ENCODE data around the gene RAN.
"Not testable (repeated sequence)": the region's sequence is repeated elsewhere in the genome, so short reads cannot be mapped to it uniquely, and the experiment has no call there.

RAN gene

GRCh38 chr12:130835011-130835410, 36.9 kb upstream of the RAN start:
- H3K27ac ChIP-seq (ENCODE audit: low read depth, low read length, severe bottlenecking), result no peak overlapping the region
- no peaks in the 10 kb centered on the region for H3K9me3 ChIP-seq (ENCODE audit: control insufficient read depth, low read length)
- WGBS, 2 experiments (ENCODE audit: insufficient coverage in 2 of 2), result 89 to 95% methylated on average over 7 to 10 of the region's 11 CpGs
- no peak overlapping the region for H3K4me3 ChIP-seq (ENCODE audit: extremely low read depth, insufficient read depth, low read length, poor library complexity, severe bottlenecking)
- H3K36me3 ChIP-seq (ENCODE audit: control insufficient read depth, insufficient read depth, low read length), result peaks cover 17% of the 10 kb centered on the region
- H3K4me1 ChIP-seq (ENCODE audit: control insufficient read depth, insufficient read depth, low read length, poor library complexity, severe bottlenecking), result peaks cover 5% of the 10 kb centered on the region

GRCh38 chr12:130835436-130835835, 36.4 kb upstream of the RAN start:
- WGBS, 2 experiments (ENCODE audit: insufficient coverage in 2 of 2), result 84 to 85% methylated on average over 3 to 5 of the region's 6 CpGs

GRCh38 chr12:130838284-130838950, 33.4 kb upstream of the RAN start:
- WGBS, 2 experiments (ENCODE audit: insufficient coverage in 2 of 2), result 4 to 6% methylated on average over 26 to 28 of the region's 38 CpGs
- Histone ChIP-seq H3K36me3 (ENCODE audit: control insufficient read depth, insufficient read depth, low read length) (peaks cover 17% of the 10 kb centered on the region), H3K9me3 (ENCODE audit: control insufficient read depth, low read length) (no peaks in the 10 kb centered on the region), H3K27ac (ENCODE audit: low read depth, low read length, severe bottlenecking) (no peak overlapping the region), H3K4me3 (ENCODE audit: extremely low read depth, insufficient read depth, low read length, poor library complexity, severe bottlenecking) (peak overlapping the region; percentile 72), H3K4me1 (ENCODE audit: control insufficient read depth, insufficient read depth, low read length, poor library complexity, severe bottlenecking) (no peaks in the 10 kb centered on the region)

More at GRCh38 chr12:130835436-130835835, 36.4 kb upstream of the RAN start:
- Histone ChIP-seq H3K4me3 (ENCODE audit: extremely low read depth, insufficient read depth, low read length, poor library complexity, severe bottlenecking) (no peak overlapping the region), H3K36me3 (ENCODE audit: control insufficient read depth, insufficient read depth, low read length) (peaks cover 17% of the 10 kb centered on the region), H3K4me1 (ENCODE audit: control insufficient read depth, insufficient read depth, low read length, poor library complexity, severe bottlenecking) (peaks cover 5% of the 10 kb centered on the region), H3K27ac (ENCODE audit: low read depth, low read length, severe bottlenecking) (no peak overlapping the region), H3K9me3 (ENCODE audit: control insufficient read depth, low read length) (no peaks in the 10 kb centered on the region)

- Histone ChIP-seq H3K27ac (ENCODE audit: low read depth, low read length, severe bottlenecking) (no peak within 1 kb of the TSS), H3K4me1 (ENCODE audit: control insufficient read depth, insufficient read depth, low read length, poor library complexity, severe bottlenecking) (no peaks in the 10 kb centered on the region), H3K4me3 (ENCODE audit: extremely low read depth, insufficient read depth, low read length, poor library complexity, severe bottlenecking) (peak within 1 kb of the TSS; percentile 72), H3K9me3 (ENCODE audit: control insufficient read depth, low read length) (no peaks in the 10 kb centered on the region), H3K36me3 (ENCODE audit: control insufficient read depth, insufficient read depth, low read length) (peaks cover 13% of the 10 kb centered on the region)
- WGBS, 2 experiments (ENCODE audit: insufficient coverage in 2 of 2), result 4% methylated on average over 49 of the region's 79 CpGs
Observed at GRCh38 chr12:130838951-130839769, 32.7 kb upstream of the RAN start, which contains the start of gene STX2. TSS of gene STX2 (minus strand) at chr12:130839250. CDS start at chr12:130839099, 151 bp downstream.

- H3K27ac ChIP-seq (ENCODE audit: low read depth, low read length, severe bottlenecking), result no peak overlapping the region
- H3K4me1 ChIP-seq (ENCODE audit: control insufficient read depth, insufficient read depth, low read length, poor library complexity, severe bottlenecking), result no peaks in the 10 kb centered on the region
- 84 to 87% methylated on average over 6 to 9 of the region's 11 CpGs for WGBS, 2 experiments (ENCODE audit: insufficient coverage in 2 of 2)
- H3K9me3 ChIP-seq (ENCODE audit: control insufficient read depth, low read length), result no peaks in the 10 kb centered on the region
- peaks cover 8% of the 10 kb centered on the region for H3K36me3 ChIP-seq (ENCODE audit: control insufficient read depth, insufficient read depth, low read length)
- H3K4me3 ChIP-seq (ENCODE audit: extremely low read depth, insufficient read depth, low read length, poor library complexity, severe bottlenecking), result no peak overlapping the region
Observed at GRCh38 chr12:130839770-130840404, 32.0 kb upstream of the RAN start.

GRCh38 chr12:130846369-130846768, 25.5 kb upstream of the RAN start:
- H3K4me1 ChIP-seq (ENCODE audit: control insufficient read depth, insufficient read depth, low read length, poor library complexity, severe bottlenecking), result no peaks in the 10 kb centered on the region
- H3K27ac ChIP-seq (ENCODE audit: low read depth, low read length, severe bottlenecking), result no peak overlapping the region
- H3K9me3 ChIP-seq (ENCODE audit: control insufficient read depth, low read length), result no peaks in the 10 kb centered on the region
- no peaks in the 10 kb centered on the region for H3K36me3 ChIP-seq (ENCODE audit: control insufficient read depth, insufficient read depth, low read length)
- no peak overlapping the region for H3K4me3 ChIP-seq (ENCODE audit: extremely low read depth, insufficient read depth, low read length, poor library complexity, severe bottlenecking)

GRCh38 chr12:130847112-130847511, 24.8 kb upstream of the RAN start:
- no peaks in the 10 kb centered on the region for H3K9me3 ChIP-seq (ENCODE audit: control insufficient read depth, low read length)
- WGBS, 2 experiments (ENCODE audit: insufficient coverage in 2 of 2), result 86 to 97% methylated on average over 7 of the region's 7 CpGs
- H3K4me1 ChIP-seq (ENCODE audit: control insufficient read depth, insufficient read depth, low read length, poor library complexity, severe bottlenecking), result no peaks in the 10 kb centered on the region
- H3K4me3 ChIP-seq (ENCODE audit: extremely low read depth, insufficient read depth, low read length, poor library complexity, severe bottlenecking), result no peak overlapping the region
- no peaks in the 10 kb centered on the region for H3K36me3 ChIP-seq (ENCODE audit: control insufficient read depth, insufficient read depth, low read length)
- H3K27ac ChIP-seq (ENCODE audit: low read depth, low read length, severe bottlenecking), result no peak overlapping the region

- not testable (repeated sequence) for H3K36me3 ChIP-seq (ENCODE audit: control insufficient read depth, insufficient read depth, low read length); H3K4me3 ChIP-seq (ENCODE audit: extremely low read depth, insufficient read depth, low read length, poor library complexity, severe bottlenecking); H3K27ac ChIP-seq (ENCODE audit: low read depth, low read length, severe bottlenecking); H3K4me1 ChIP-seq (ENCODE audit: control insufficient read depth, insufficient read depth, low read length, poor library complexity, severe bottlenecking); H3K9me3 ChIP-seq (ENCODE audit: control insufficient read depth, low read length)
- 83 to 93% methylated on average over 2 of the region's 6 CpGs for WGBS, 2 experiments (ENCODE audit: insufficient coverage in 2 of 2)
Observed at GRCh38 chr12:130848105-130848504, 23.8 kb upstream of the RAN start.

- not testable (repeated sequence) for H3K9me3 ChIP-seq (ENCODE audit: control insufficient read depth, low read length); H3K27ac ChIP-seq (ENCODE audit: low read depth, low read length, severe bottlenecking)
- WGBS, 2 experiments (ENCODE audit: insufficient coverage in 2 of 2), result no CpG with 5 or more reads among the region's 1 CpG
Observed at GRCh38 chr12:130848785-130849305, 23.0 kb upstream of the RAN start.

GRCh38 chr12:130849561-130850417, 22.1 kb upstream of the RAN start:
- Histone ChIP-seq H3K27ac (ENCODE audit: low read depth, low read length, severe bottlenecking) (no peak overlapping the region), H3K4me1 (ENCODE audit: control insufficient read depth, insufficient read depth, low read length, poor library complexity, severe bottlenecking) (no peaks in the 10 kb centered on the region), H3K36me3 (ENCODE audit: control insufficient read depth, insufficient read depth, low read length) (no peaks in the 10 kb centered on the region), H3K4me3 (ENCODE audit: extremely low read depth, insufficient read depth, low read length, poor library complexity, severe bottlenecking) (no peak overlapping the region), H3K9me3 (ENCODE audit: control insufficient read depth, low read length) (no peaks in the 10 kb centered on the region)
- WGBS, 2 experiments (ENCODE audit: insufficient coverage in 2 of 2), result 20 to 70% methylated on average over 2 to 4 of the region's 7 CpGs

More at GRCh38 chr12:130848785-130849305, 23.0 kb upstream of the RAN start:
- H3K4me3 ChIP-seq (ENCODE audit: extremely low read depth, insufficient read depth, low read length, poor library complexity, severe bottlenecking); H3K4me1 ChIP-seq (ENCODE audit: control insufficient read depth, insufficient read depth, low read length, poor library complexity, severe bottlenecking); H3K36me3 ChIP-seq (ENCODE audit: control insufficient read depth, insufficient read depth, low read length): not testable (repeated sequence)
